Choroid plexus epithelial cell (primary cell): ENCODE measurements around the gene RERE.
"Not testable (repeated sequence)": the region's sequence is repeated elsewhere in the genome, so short reads cannot be mapped to it uniquely, and the experiment has no call there.

Experiments used
- DNase-seq: peaks from one replicate; pipeline ENCODE4 v3.0.0-alpha.2; 2010; ENCODE audit warnings: low read depth
- H3K4me3 ChIP-seq: 2 replicates; pipeline ENCODE4 v1.5.1; 2011; ENCODE audit warnings: low read depth, mild to moderate bottlenecking, control low read depth, low read length, moderate library complexity
- CTCF ChIP-seq: conservative IDR thresholded peaks from 2 replicates; pipeline ENCODE4 v1.5.1; 2011; ENCODE audit warnings: low read depth, mild to moderate bottlenecking, control low read depth, inconsistent platforms, low read length, moderate library complexity

The RERE gene

DNA sequence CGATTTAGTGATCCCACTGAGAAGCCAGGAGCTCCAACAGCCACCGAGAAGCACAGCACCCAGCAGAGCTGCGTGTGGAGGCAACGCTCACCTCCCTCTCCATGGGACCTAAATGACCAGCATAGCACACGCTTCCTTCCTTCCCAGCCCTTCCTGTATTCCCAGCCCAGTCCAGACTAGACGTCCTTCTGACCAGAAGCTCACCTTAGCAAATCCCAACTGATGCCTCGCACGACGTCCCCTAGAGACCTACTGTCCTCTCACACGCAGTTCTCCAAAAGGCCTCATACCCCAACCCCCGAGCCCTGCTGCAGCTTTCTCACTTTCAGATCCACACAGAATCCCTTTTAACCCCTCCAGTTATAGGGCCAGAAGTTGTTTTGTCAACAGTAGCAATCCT is 367.1 kb downstream of the RERE start:
- no peak for TF ChIP-seq CTCF
- no peak overlapping the region for H3K4me3 ChIP-seq
- no peak for DNase-seq

GRCh38 chr1:8448911-8449661 is 368.4 kb downstream of the RERE start:
- no peak for TF ChIP-seq CTCF
- H3K4me3 ChIP-seq, result no peak overlapping the region
- peak; percentile 56 for DNase-seq

GRCh38 chr1:8448505-8448904 is 368.9 kb downstream of the RERE start:
- H3K4me3 ChIP-seq, DNase-seq: not testable (repeated sequence)

- no peak for TF ChIP-seq CTCF
- H3K4me3 ChIP-seq, result no peak overlapping the region
- DNase-seq, result no peak
Observed at GRCh38 chr1:8447616-8448150, 369.8 kb downstream of the RERE start.

DNA sequence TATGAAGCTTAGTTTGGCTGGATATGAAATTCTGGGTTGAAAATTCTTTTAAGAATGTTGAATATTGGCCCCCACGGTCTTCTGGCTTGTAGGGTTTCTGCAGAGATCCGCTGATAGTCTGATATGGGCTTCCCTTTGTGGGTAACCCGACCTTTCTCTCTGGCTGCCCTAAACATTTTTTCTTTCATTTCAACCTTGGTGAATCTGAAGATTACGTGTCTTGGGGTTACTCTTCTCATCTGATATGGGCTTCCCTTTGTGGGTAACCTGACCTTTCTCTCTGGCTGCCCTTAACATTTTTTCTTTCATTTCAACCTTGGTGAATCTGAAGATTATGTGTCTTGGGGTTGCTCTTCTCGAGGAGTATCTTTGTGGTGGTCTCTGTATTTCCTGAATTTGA is 371.3 kb downstream of the RERE start:
- not testable (repeated sequence) for DNase-seq, H3K4me3 ChIP-seq

- DNase-seq, result no peak
- peak; percentile 36 for TF ChIP-seq CTCF
- H3K4me3 ChIP-seq, result no peak overlapping the region
Observed at GRCh38 chr1:8443558-8444194, 373.8 kb downstream of the RERE start.

- TF ChIP-seq CTCF, result no peak
- DNase-seq, result no peak
- no peak overlapping the region for H3K4me3 ChIP-seq
Observed at GRCh38 chr1:8441426-8441825, 376.0 kb downstream of the RERE start.

- peak; percentile 45 for TF ChIP-seq CTCF
Observed at GRCh38 chr1:8439015-8439702, 378.3 kb downstream of the RERE start.

More at GRCh38 chr1:8439015-8439702, 378.3 kb downstream of the RERE start:
- no peak overlapping the region for H3K4me3 ChIP-seq
- peak; percentile 93 for DNase-seq
